SK-N-SH (cell line): ENCODE data around the gene INTS3. TPM values are rescaled to one million over a fixed set of nuclear protein-coding genes. Genes with fewer than 3 reads are reported as not detected.

Experiments used
- CTCF ChIA-PET: fragments of 300-600, 350-600 bp; formaldehyde crosslinking; extraction: SDS; loops from one replicate; lab custom pipeline; 2021; lab: Yijun Ruan, JAX
- POLR2A ChIA-PET: fragments of 350-600 bp; sonication (Branson Sonifier 250); formaldehyde crosslinking; extraction: SDS; loops from one replicate; lab custom pipeline; 2020; ENCODE audit warnings: antibody characterized with exemption, inconsistent platforms; lab: Yijun Ruan, JAX
- DNase-seq: peaks from one replicate; pipeline ENCODE4 v3.0.0; 2012
- H2AFZ ChIP-seq: fragments of 200-600 bp; sonication (generic); 2 replicates; pipeline ENCODE4 v1.8.1; 2016; ENCODE audit warnings: antibody characterized with exemption, mild to moderate bottlenecking, low read depth
- H3F3A ChIP-seq: fragments of 200-600 bp; sonication (generic); replicated peaks from 2 replicates; pipeline ENCODE3; 2016; ENCODE audit warnings: antibody characterized with exemption, mild to moderate bottlenecking; ENCODE audit not compliant: insufficient read depth
- H3K27ac ChIP-seq, 2 experiments: fragments of 200-500 bp in 1 of 2; fragments of 200-600 bp in 1 of 2; sonication (Bioruptor generic) in 1 of 2; sonication (generic), shearing (Covaris generic) in 1 of 2; 2 replicates each; pipeline versions ENCODE4 v1.5.1 to v1.6.1; 2014 to 2016; ENCODE audit warnings: low read depth in 2 of 2, inconsistent platforms in 1 of 2, low read length in 1 of 2, mild to moderate bottlenecking in 1 of 2, mixed read lengths in 1 of 2
- H3K27me3 ChIP-seq: fragments of 200-600 bp; sonication (generic), shearing (Covaris generic); 2 replicates; pipeline ENCODE4 v1.6.1; 2016; ENCODE audit warnings: mixed run types; ENCODE audit not compliant: insufficient read depth
- H3K36me3 ChIP-seq, 2 experiments: fragments of 200-500 bp in 1 of 2; fragments of 200-600 bp in 1 of 2; sonication (Bioruptor generic) in 1 of 2; sonication (generic) in 1 of 2; replicated peaks in 1 of 2; 2 replicates each; pipeline versions ENCODE3 to v1.5.1; 2014 to 2016; ENCODE audit warnings: low read length in 1 of 2, mild to moderate bottlenecking in 1 of 2; ENCODE audit not compliant: insufficient read depth in 2 of 2, control insufficient read depth in 1 of 2
- H3K4me1 ChIP-seq, 2 experiments: fragments of 200-500 bp in 1 of 2; fragments of 200-600 bp in 1 of 2; sonication (Bioruptor generic) in 1 of 2; sonication (generic), shearing (Covaris generic) in 1 of 2; 2 replicates each; pipeline versions ENCODE4 v1.5.1 to v1.6.1; 2014 to 2016; ENCODE audit warnings: low read depth in 1 of 2, low read length in 1 of 2, mixed run types in 1 of 2; ENCODE audit not compliant: insufficient read depth in 2 of 2, control insufficient read depth in 1 of 2
- H3K4me2 ChIP-seq: fragments of 200-600 bp; sonication (generic), shearing (Covaris generic); 2 replicates; pipeline ENCODE4 v1.6.1; 2017; ENCODE audit warnings: mixed run types
- H3K4me3 ChIP-seq, 2 experiments: fragments of 200-500 bp in 1 of 2; fragments of 200-600 bp in 1 of 2; sonication (Bioruptor generic) in 1 of 2; sonication (generic), shearing (Covaris generic) in 1 of 2; 2 replicates each; pipeline versions ENCODE4 v1.5.1 to v1.8.1; 2014 to 2016; ENCODE audit warnings: low read depth in 2 of 2, inconsistent platforms in 1 of 2, low read length in 1 of 2, mild to moderate bottlenecking in 1 of 2, mixed read lengths in 1 of 2, moderate library complexity in 1 of 2
- H3K79me2 ChIP-seq: fragments of 200-600 bp; sonication (generic); 2 replicates; pipeline ENCODE4 v1.8.1; 2017; ENCODE audit warnings: mild to moderate bottlenecking; ENCODE audit not compliant: insufficient read depth
- H3K9ac ChIP-seq: fragments of 200-600 bp; sonication (generic); 2 replicates; pipeline ENCODE4 v1.6.1; 2017; ENCODE audit warnings: mixed run types
- H3K9me2 ChIP-seq: fragments of 200-600 bp; sonication (generic); 2 replicates; pipeline ENCODE4 v1.6.1; 2017; ENCODE audit warnings: mixed run types
- H3K9me3 ChIP-seq: fragments of 200-600 bp; sonication (generic); 2 replicates; pipeline ENCODE4 v1.6.1; 2017; ENCODE audit warnings: mixed run types, mild to moderate bottlenecking, moderate library complexity
- H4K20me1 ChIP-seq: fragments of 200-600 bp; sonication (generic); 2 replicates; pipeline ENCODE4 v1.6.1; 2017; ENCODE audit warnings: mild to moderate bottlenecking, mixed run types; ENCODE audit not compliant: insufficient read depth
- CTCF ChIP-seq: fragments of 200-600 bp; sonication (generic); IDR thresholded peaks from 2 replicates; pipeline ENCODE4 v1.6.1; 2017; ENCODE audit warnings: antibody characterized with exemption, mild to moderate bottlenecking, moderate library complexity
- EP300 ChIP-seq, 2 experiments: IDR thresholded peaks; 2 replicates each; pipeline versions ENCODE4 v1.4.0 to v1.6.1; 2012; ENCODE audit warnings: borderline replicate concordance in 1 of 2, low read depth in 1 of 2, low read length in 1 of 2
- EZH2phosphoT487 ChIP-seq: fragments of 200-600 bp; sonication (generic); IDR thresholded peaks from 2 replicates; pipeline ENCODE4 v1.6.1; 2017; ENCODE audit warnings: low read depth, mixed run types, mild to moderate bottlenecking, antibody characterized with exemption, moderate library complexity, borderline replicate concordance
- FOXJ3 ChIP-seq: sonication (generic); formaldehyde crosslinking; IDR thresholded peaks from 2 replicates; pipeline ENCODE4 v1.5.1; 2020; ENCODE audit warnings: mild to moderate bottlenecking, missing genetic modification reagents
- FOXM1 ChIP-seq: IDR thresholded peaks from 2 replicates; pipeline ENCODE4 v1.4.0; 2012; ENCODE audit warnings: low read depth, mild to moderate bottlenecking
- GABPA ChIP-seq: IDR thresholded peaks from 2 replicates; pipeline ENCODE4 v1.4.0; 2012; ENCODE audit warnings: low read depth, mild to moderate bottlenecking
- GATA2 ChIP-seq: sonication (generic); formaldehyde crosslinking; IDR thresholded peaks from 2 replicates; pipeline ENCODE4 v1.5.0; 2020; ENCODE audit warnings: mild to moderate bottlenecking, missing genetic modification reagents
- IRF3 ChIP-seq: fragments of 150-350 bp; IDR thresholded peaks from 2 replicates; pipeline ENCODE4 v1.6.1; 2016; ENCODE audit warnings: mild to moderate bottlenecking, low read depth, low read length
- MAX ChIP-seq: IDR thresholded peaks from 2 replicates; pipeline ENCODE4 v1.4.0; 2012; ENCODE audit warnings: low read depth
- MEF2A ChIP-seq: IDR thresholded peaks from 2 replicates; pipeline ENCODE4 v1.4.0; 2012; ENCODE audit warnings: low read depth, borderline replicate concordance
- PBX3 ChIP-seq: IDR thresholded peaks from 2 replicates; pipeline ENCODE4; 2012
- RCOR1 ChIP-seq: fragments of 150-350 bp; IDR thresholded peaks from 2 replicates; pipeline ENCODE4 v1.6.1; 2017; ENCODE audit warnings: antibody characterized with exemption, low read length
- REST ChIP-seq: IDR thresholded peaks from 2 replicates; pipeline ENCODE4 v1.6.1; 2012; ENCODE audit warnings: mild to moderate bottlenecking, low read depth, low read length, moderate library complexity
- RFX5 ChIP-seq: IDR thresholded peaks from 2 replicates; pipeline ENCODE4 v1.6.1; 2012; ENCODE audit warnings: mild to moderate bottlenecking, improper control_type of control experiment, low read length
- RXRA ChIP-seq: IDR thresholded peaks from 2 replicates; pipeline ENCODE4 v1.4.0; 2012; ENCODE audit warnings: low read depth, mild to moderate bottlenecking, borderline replicate concordance
- USF1 ChIP-seq: IDR thresholded peaks from 2 replicates; pipeline ENCODE4 v1.4.0; 2012; ENCODE audit warnings: low read depth, borderline replicate concordance
- USF2 ChIP-seq: fragments of 150-350 bp; IDR thresholded peaks from 2 replicates; pipeline ENCODE4 v1.6.1; 2017; ENCODE audit warnings: antibody characterized with exemption, low read length, low read depth, borderline replicate concordance
- ZBTB33 ChIP-seq: IDR thresholded peaks from 2 replicates; pipeline ENCODE4 v1.4.0; 2012; ENCODE audit warnings: low read depth, borderline replicate concordance
- WGBS: methylation state at CpG from one replicate; pipeline ENCODE4 v1.1.6; 2017; ENCODE audit warnings: low lambda C conversion rate; 5-methylcytosine and 5-hydroxymethylcytosine counted together
- polyA plus RNA-seq, 3 experiments: library from polyadenylated mRNA; depleted of rRNA; stranded (reverse); fragments of >200 nt; gene quantifications; 2 replicates each; pipeline ENCODE4 v1.2.3, GENCODE V29; 2012

Gene INTS3
- polyA plus RNA-seq, 1 of the 3 experiments (the other 2 are of a cell fraction): 64.3 TPM

GRCh38 chr1:153764310-153764709 lies 36.5 kb downstream of the INTS3 start:
- H3K79me2 ChIP-seq: no peaks in the 10 kb centered on the region
- no peak overlapping the region for H2AFZ ChIP-seq
- peaks cover 25 to 69% of the 10 kb centered on the region in 2 experiments for H3K36me3 ChIP-seq
- DNase-seq: no peak
- no peaks in the 10 kb centered on the region for H3K9me2 ChIP-seq
- H3K4me3 ChIP-seq: no peak overlapping the region
- WGBS: 100% methylated on average over 5 of the region's 5 CpGs
- no peaks in the 10 kb centered on the region for H3K9me3 ChIP-seq
- POLR2A ChIA-PET: no interaction called here
- no peaks in the 10 kb centered on the region for H4K20me1 ChIP-seq
- no peak overlapping the region for H3K4me2 ChIP-seq
- H3K4me1 ChIP-seq: no peaks in the 10 kb centered on the region
- H3K27ac ChIP-seq: no peak overlapping the region
- H3F3A ChIP-seq: no peaks in the 10 kb centered on the region
- TF ChIP-seq ZBTB33: no peak
- TF ChIP-seq EP300 (IDR thresholded peaks at IDR 0.05; ENCODE audit: borderline replicate concordance in 1 of 2, low read depth in 1 of 2, low read length in 1 of 2): no peak
- no peak for TF ChIP-seq EZH2phosphoT487
- TF ChIP-seq MAX: no peak
- no peak for TF ChIP-seq REST
- TF ChIP-seq USF2: no peak
- TF ChIP-seq IRF3: no peak
- TF ChIP-seq GABPA: no peak
- TF ChIP-seq RCOR1: no peak
- no peak for TF ChIP-seq FOXM1
- TF ChIP-seq USF1: no peak
- no peak for TF ChIP-seq GATA2 (CRISPR knock-in tag)
- no peak for TF ChIP-seq CTCF
- no peak for TF ChIP-seq PBX3
- no peak for TF ChIP-seq RXRA
- TF ChIP-seq FOXJ3 (CRISPR knock-in tag): no peak
- TF ChIP-seq RFX5: no peak
- TF ChIP-seq MEF2A: no peak
- H3K9ac ChIP-seq: no peak overlapping the region
- CTCF ChIA-PET: interaction anchor here (0.6 to 5.0 kb wide), 6 partner anchors 9 to 254 kb away, joined by 3 to 28 read pairs (median 4); partner anchors contain the start of gene NPR1
- no peaks in the 10 kb centered on the region for H3K27me3 ChIP-seq
